Retina (tissue), 1 donor: ENCODE data around the gene MORC4.
"Not testable (repeated sequence)": the region's sequence is repeated elsewhere in the genome, so short reads cannot be mapped to it uniquely, and the experiment has no call there.

Experiments used
- DNase-seq: peaks from one replicate; pipeline ENCODE4 v3.0.0-alpha.2; 2016

Gene MORC4

GRCh38 chrX:107000013-107000515, at the start of gene MORC4:
Gene MORC4 (minus strand): TSS chrX:107000212. CDS start chrX:106999969, 243 bp downstream.
- DNase-seq: peak; percentile 70

- DNase-seq: no peak
Measured at GRCh38 chrX:107047622-107048021, 47.6 kb upstream of the MORC4 start.

- no peak for DNase-seq
Measured at GRCh38 chrX:107029752-107030151, 29.7 kb upstream of the MORC4 start.

GRCh38 chrX:107025545-107025944, 25.5 kb upstream of the MORC4 start:
- DNase-seq: peak; percentile 17

- DNase-seq: no peak
Measured at GRCh38 chrX:107014936-107015335, 14.9 kb upstream of the MORC4 start.

GRCh38 chrX:107008034-107008433, 8.0 kb upstream of the MORC4 start:
- DNase-seq: no peak

GRCh38 chrX:106999002-106999975, 723 bp downstream of the MORC4 start:
- peak; percentile 59 for DNase-seq

GRCh38 chrX:106997611-106998010, 2.4 kb downstream of the MORC4 start:
- DNase-seq: no peak

- DNase-seq: no peak
Measured at GRCh38 chrX:106995678-106996077, 4.3 kb downstream of the MORC4 start.

- DNase-seq: no peak
Measured at GRCh38 chrX:106987488-106987887, 12.5 kb downstream of the MORC4 start.

GRCh38 chrX:106980952-106981626, 18.9 kb downstream of the MORC4 start:
- DNase-seq: no peak

- no peak for DNase-seq
Measured at GRCh38 chrX:106976416-106976815, 23.6 kb downstream of the MORC4 start.

- DNase-seq: no peak
Measured at GRCh38 chrX:106973433-106974149, 26.4 kb downstream of the MORC4 start.

GRCh38 chrX:106972896-106973295, 27.1 kb downstream of the MORC4 start:
- no peak for DNase-seq

- DNase-seq: not testable (repeated sequence)
Measured at GRCh38 chrX:106966547-106966946, 33.5 kb downstream of the MORC4 start.

GRCh38 chrX:106964290-106964689, 35.7 kb downstream of the MORC4 start:
- DNase-seq: no peak

GRCh38 chrX:106963111-106963510, 36.9 kb downstream of the MORC4 start:
- no peak for DNase-seq

- DNase-seq: no peak
Measured at GRCh38 chrX:106959901-106960300, 40.1 kb downstream of the MORC4 start.

- DNase-seq: no peak
Measured at GRCh38 chrX:106957856-106958255, 42.2 kb downstream of the MORC4 start.

- no peak for DNase-seq
Measured at GRCh38 chrX:106955004-106955772, 44.8 kb downstream of the MORC4 start.

- DNase-seq: no peak
Measured at GRCh38 chrX:106954041-106954440, 46.0 kb downstream of the MORC4 start.

- no peak for DNase-seq
Measured at GRCh38 chrX:106952988-106953387, 47.0 kb downstream of the MORC4 start.
